Activated CD8-positive, alpha-beta memory T cell treated with anti-CD3 and anti-CD28 coated beads, Interleukin-2, amount 50 U/mL, for 24 hours (primary cell): ENCODE data around the gene CAPN13.

ENCODE experiments used
- DNase-seq: peaks from one replicate; pipeline ENCODE4 v3.0.0-alpha.2; 2020; ENCODE audit errors: extremely low read depth

CAPN13 gene

GRCh38 chr2:30764021-30764800, 43.0 kb downstream of the CAPN13 start:
- no peak for DNase-seq

- no peak for DNase-seq
Measured at GRCh38 chr2:30763151-30763660, 44.0 kb downstream of the CAPN13 start.

DNA sequence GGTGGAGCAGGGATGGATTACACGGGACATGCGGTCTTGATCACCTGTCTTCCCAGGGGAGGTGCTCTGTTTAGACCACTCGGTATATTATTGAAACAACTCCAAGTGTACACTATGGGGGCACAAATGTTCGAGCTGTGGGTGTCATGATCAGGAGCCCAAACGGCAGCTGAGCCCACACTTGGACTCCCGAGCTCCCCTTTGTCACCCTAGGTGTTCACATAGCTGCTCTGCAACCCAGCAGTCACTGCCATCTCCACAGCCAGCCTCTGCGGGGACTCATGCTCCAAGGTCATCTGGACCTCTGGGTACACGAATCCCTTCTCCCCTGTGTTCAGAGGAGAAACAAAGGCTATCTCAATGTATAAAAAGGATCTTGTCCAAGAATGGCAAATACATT, 46.0 kb downstream of the CAPN13 start:
- no peak for DNase-seq

DNA sequence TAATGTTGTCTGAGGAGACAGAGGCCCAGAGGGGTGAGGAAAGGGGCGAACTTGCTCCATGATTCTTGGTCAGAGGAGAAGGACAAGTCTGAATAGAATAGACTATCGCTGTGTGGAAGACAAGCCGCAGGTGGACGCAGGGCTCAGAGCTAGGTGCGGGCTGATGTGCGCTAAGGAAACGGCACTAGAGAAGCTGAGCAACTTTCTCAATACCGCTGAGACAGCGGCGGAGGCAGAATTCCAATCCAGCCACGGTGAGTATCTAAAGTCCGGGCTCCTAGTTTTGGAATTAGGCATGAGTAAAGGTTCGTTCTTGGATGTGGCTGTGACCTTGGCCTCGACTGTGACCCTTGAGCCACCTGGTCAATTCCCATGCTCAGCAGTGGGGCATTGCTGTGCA, 47.8 kb downstream of the CAPN13 start:
- no peak for DNase-seq

GRCh38 chr2:30758191-30758651, 49.0 kb downstream of the CAPN13 start:
- DNase-seq: no peak

GRCh38 chr2:30757749-30758148, 49.5 kb downstream of the CAPN13 start:
- DNase-seq: no peak

DNA sequence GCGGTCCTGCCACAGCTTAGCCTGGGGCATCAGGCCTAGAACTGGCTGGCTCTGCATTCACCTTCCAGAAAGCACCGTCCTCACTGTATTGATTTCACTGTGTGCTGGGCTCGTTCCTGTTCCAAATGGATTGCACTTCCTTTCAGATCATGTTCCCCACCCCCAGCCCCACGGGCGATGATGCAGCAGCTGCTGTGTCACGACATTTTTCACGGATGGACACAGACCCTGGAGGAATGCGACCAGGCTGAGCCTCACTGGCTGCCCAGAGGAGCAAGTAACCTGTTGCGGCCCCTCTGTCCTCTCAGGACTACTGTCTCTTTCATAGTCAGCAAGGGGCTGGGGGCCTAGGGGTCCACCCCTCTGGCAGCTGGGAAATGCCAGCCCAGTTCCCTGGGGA, 50.3 kb downstream of the CAPN13 start:
- DNase-seq: no peak

DNA sequence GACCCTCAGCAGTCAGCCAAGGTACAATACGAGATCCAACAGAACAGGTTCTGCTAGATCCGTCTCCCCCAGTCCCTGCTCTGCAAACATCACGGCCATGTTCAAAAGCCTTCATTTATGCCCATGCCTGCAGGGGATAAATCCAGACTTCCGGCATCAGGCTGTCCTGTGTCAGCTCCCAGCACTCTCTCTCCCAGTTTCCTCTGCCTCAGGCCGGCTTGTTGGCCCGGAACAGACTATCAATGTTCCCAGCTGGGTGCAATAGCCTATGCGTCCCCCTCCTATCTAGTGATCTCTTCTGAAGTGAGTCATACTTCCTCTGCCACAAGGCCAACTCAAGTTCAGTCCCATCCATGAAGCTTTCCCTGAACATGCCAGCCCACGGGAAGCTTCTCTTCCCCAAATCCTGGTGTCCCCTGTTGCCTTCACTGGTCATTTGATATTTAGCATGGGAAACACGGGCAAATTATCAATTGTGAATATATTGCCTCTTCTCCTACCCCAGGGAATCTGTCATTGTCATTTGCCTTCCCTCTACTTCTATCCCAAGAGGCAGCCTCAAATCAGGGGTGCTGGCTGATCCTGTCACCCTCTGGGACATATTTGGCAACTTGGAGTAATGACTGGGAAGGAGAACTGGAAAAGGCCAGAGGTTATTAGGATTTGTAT, 51.1 kb downstream of the CAPN13 start:
- no peak for DNase-seq

- DNase-seq: no peak
Measured at GRCh38 chr2:30753630-30754029, 53.6 kb downstream of the CAPN13 start.

GRCh38 chr2:30752811-30753210, 54.4 kb downstream of the CAPN13 start:
- DNase-seq: no peak

- DNase-seq: no peak
Measured at GRCh38 chr2:30747206-30747605, 60.0 kb downstream of the CAPN13 start.

DNA sequence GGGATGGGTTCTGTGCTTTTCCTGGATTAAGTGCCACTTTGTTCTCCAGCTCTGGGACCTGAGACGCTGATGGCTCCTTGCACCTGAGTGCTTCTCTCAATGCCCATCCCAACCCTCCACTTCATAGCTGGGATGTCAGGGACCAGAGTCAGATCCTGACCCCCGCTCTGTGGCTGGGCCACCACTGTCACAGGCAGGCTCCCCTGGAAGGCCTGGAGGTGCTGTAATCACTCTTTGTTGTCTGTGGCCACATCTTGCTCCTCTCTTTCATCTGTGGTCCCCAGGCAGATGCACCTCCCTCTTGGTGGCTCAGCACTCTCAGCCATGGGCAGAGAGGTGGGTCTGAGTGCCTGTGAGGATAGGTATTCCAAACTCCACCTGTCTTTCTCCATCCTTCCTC, 62.4 kb downstream of the CAPN13 start:
- DNase-seq: no peak

DNA sequence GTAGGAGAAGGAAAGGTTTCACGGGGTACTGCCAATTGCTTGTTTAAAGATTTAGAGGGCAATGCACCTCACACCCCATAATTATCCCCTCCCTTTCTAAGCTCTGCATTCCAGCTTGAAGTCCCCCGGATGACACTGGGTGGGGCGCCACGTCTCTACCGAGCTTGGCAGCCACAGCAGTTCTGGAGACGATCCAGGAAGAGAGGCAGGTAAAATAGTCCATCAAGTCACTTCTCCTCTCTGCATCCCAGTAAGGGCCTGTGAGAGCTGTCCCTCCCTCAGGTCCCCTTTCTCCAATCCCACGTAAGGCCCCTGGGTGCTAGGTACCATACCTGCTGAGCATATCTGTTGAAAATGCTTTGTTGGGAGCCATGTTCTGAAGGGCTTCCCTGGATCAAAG, 65.7 kb downstream of the CAPN13 start:
- DNase-seq: no peak

DNA sequence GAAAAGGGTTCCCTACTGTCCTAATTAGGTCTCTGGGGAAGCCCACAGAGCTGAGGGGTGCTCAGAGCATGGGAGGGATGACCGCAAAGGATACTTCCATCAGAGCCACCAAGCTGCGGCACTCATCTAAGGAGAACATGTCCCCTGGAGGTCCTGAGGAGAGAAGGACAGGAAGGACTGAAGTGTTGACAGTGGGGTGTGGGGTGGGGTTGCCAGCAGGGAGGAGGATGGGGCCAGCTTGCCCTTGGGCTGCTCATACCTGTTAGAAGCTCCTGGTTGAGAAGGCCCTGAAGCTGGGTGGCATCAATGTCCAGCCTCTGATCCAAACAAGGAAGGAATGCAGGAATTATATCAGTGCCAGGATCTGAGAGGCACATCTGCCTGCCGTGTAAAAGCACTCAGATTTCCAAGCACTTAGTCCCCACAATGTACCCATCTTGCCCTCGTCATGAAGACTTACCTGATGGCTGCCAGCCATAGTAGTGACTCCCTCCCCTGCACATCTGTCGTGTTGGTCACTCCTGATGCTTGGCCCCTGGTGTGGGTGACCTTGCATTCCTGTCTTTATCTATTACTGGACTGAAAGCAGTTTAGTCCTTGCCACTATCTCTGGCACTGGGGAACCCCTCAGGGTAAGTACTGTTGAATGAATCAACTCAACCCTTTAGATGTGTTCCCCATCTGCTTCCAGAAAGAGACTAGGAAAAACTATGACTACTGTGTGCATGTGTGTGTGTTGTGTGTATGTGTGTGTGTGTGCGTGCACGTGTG, 68.9 kb downstream of the CAPN13 start:
- no peak for DNase-seq

GRCh38 chr2:30737326-30737610, 70.0 kb downstream of the CAPN13 start:
- DNase-seq: no peak

DNA sequence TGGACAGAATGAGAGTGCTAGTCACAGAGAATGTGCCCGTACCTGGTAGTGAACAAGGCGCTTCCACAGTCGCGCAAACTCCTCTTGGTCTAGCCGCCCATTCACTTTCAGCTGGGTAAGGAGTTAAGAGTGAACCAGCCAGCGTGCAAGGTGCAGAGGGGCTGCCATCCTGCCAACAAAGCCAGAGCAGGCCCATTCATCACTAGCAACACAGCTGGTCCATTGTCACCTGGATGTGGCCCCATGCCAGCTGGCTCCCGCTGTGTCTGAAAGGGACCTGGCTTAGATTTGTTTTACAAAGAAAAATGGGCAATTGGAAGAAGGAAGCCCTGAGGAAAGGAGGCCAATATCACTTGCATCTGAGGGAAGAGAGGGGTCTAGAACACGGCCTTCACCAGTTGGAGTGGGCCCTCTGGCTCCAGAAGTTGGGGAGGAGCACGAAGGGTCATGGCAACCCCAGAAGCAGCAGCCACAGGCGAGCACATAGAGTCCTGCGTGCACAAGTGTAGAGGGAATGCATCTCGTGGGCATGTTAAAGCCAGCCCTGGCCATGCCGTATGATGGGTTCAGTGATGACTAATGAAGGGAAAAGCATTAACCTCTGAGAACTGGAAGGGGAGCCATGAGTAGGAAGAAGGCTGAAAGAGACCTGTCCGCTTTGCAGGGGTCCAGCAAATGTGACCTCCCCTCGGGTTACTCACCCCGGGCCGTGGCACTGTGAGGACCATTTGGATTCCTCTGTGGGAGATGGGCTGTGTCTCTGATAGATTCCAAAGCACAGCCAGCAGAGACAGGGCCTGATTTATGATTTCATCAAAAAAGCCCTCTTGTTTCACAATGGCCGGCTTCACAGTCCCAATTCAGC, 70.6 kb downstream of the CAPN13 start:
- no peak for DNase-seq

DNA sequence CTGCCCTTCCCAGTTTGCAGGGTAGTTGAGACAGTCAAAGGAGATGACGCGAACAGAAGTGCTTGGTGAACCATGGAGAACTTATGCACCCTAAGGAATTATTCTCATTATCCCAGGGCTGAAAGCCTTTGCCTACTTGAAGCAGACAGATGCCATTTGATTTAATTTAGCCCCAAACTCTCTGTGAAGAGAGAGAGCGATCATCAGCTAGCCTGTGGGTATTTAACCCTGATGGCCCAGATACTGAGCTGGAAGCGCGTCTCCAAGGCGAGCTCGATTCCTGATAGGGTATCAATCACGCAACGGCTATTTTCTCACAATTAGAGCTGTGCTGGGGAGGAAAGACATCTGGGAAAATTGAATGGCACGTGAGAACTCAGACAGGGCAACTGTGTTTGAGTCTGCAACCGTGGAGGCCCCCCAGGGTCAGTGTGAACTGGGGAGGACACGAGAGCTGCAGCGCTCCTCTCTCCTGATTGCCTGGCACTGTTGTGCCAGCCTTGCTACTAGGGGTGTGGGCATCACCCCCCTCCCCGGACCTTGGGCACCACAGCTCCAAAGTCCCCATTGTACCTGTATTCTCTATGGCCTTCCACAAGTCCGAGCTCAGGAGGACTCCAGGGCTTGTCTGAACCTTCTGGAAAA, 73.2 kb downstream of the CAPN13 start:
- DNase-seq: no peak

DNA sequence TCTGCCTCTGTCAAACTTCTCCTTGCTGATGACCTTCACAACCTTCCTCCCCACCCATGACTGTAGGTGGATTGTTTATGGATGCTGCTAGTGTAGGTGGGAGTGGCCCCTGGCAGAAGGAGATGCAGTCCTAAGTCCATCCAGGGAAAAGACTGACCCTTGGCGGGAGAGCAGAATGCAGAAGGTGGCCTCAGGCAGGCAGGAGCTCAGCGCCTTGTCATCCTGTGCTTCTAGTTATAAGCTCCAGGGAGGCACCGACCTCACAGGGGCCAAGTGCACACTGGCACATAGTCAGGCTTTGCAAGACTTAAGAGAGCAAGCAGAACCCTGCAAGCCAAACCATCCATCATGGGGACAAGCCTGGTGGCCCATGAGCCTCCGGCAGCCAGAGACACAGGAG, 74.4 kb downstream of the CAPN13 start:
- no peak for DNase-seq

GRCh38 chr2:30732376-30732775, 74.9 kb downstream of the CAPN13 start:
- no peak for DNase-seq

- DNase-seq: no peak
Measured at GRCh38 chr2:30731706-30732105, 75.5 kb downstream of the CAPN13 start.
